HG02840 (cell line): ENCODE data around the gene BET1L.

Experiments used
- ATAC-seq: cut with Tn5 transposase; IDR thresholded peaks from one replicate; pipeline ENCODE4 v1.9.1; 2021; ENCODE audit warnings: mild to moderate bottlenecking, moderate library complexity, moderate number of reproducible peaks; ENCODE audit not compliant: unreplicated experiment, low FRiP score

BET1L gene

DNA sequence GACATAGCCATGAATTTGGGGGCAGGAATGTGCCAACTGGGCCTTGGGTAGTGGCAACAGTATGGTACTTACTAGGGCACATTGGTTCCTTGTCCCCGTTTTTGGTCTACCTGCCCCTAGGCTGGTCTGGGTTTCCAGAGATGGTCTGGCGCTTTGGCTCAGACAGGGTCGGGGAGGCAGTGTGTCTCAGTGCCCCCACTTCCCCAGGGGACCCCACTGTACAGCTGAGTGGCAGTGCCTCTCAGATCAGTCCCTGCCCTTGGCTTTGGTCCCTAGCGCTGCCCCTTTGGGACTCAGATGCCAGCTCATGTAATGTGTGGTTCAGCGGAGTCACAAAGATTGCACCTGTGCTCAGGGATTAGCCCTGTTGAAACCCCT is 3.6 kb upstream of the BET1L start:
- ATAC-seq = no peak

DNA sequence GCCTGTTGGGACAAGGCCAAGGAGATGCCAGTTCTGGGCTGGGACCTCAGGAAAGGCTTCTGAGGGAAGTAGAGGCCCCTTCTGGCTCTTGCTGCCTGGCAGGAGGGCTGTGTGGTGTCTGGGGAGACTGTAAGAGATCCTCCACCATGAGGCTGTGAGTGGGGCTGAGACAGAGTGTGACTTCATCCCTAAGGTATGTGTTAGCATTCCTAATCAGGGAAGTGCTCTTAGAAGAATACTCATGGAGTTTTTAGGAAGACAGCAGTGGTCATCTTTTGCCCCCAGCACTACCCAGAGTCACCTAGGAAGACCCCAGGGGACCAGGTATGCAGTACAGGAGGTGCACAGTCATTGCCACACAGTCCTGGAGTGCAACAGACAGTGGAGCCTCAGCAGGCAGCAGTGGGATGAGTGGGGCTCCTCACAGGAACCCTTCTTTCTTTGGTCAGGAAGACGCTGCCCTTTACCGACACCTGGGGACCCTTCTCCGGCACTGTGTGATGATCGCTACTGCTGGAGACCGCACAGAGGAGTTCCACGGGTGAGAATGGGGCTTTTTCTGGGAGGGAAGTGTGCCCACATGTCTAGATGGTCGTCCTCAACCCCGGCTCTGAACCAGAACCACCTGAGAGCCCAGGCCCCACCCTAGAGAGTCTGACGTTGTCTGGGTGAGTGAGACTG is 3.1 kb upstream of the BET1L start:
- ATAC-seq = no peak

DNA sequence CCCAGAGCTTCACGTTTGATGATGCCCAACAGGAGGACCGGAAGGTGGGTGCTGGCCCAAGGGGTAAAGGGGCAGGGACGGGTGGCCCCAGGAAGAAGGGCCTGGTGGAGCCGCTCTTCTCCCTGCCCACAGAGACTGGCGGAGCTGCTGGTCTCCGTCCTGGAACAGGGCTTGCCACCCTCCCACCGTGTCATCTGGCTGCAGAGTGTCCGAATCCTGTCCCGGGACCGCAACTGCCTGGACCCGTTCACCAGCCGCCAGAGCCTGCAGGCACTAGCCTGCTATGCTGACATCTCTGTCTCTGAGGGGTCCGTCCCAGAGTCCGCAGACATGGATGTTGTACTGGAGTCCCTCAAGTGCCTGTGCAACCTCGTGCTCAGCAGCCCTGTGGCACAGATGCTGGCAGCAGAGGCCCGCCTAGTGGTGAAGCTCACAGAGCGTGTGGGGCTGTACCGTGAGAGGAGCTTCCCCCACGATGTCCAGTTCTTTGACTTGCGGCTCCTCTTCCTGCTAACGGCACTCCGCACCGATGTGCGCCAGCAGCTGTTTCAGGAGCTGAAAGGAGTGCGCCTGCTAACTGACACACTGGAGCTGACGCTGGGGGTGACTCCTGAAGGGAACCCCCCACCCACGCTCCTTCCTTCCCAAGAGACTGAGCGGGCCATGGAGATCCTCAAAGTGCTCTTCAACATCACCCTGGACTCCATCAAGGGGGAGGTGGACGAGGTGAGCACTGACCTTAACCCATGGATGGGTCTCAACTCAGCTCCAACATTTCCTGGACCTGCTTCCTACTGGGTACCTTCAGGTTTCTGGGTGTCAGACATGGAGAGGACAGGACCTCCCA is 2.3 kb upstream of the BET1L start:
- ATAC-seq = no peak

DNA sequence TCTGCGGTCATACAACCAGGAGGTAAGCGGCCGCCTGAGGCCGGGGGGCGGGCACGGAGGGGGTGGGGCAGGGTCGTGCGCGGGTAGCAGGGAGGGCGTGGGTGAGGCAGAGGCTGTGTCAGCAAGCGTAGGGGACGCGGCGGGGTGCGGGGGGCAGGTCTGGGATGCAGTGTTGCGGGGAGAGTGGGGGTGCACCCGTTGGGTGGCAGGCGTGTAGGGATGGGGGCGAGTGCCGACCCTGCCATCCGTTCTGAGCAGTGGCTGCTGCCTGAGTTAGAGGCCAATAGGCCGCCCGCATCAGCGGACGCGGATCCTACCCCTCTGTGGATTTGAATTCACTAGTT is 1.7 kb upstream of the BET1L start:
- no peak for ATAC-seq

DNA sequence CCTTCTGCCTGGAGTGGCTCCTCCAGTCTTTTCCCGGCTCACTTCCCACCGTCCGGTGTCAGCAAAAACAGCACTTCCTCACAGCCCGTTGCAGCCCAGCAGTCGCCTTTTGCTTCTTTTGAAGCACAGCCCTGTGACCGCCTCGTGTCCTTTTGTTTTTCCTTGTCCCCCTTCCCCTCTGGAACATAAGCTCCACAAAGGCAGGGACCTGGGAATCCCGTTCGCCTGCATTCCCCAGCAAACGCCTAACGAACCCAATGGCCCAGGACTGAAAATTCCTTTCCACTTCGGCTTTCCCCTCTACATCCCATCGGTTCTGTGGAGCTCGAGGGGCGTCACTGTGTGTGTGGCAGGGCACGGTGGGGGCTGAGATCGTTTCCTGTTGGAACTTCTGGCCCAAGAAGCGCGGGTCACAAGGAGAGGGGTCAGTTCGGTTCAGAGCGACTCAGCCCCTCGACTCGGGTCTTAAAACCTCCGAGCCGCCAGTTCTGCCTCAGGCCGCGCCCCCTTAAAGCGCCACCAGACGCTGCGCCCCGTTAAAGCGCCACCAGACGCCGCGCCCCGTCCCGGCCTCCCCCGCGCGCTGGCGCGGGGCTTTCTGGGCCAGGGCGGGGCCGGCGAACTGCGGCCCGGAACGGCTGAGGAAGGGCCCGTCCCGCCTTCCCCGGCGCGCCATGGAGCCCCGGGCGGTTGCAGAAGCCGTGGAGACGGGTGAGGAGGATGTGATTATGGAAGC is 1.1 kb upstream of the BET1L start:
- ATAC-seq = no peak

DNA sequence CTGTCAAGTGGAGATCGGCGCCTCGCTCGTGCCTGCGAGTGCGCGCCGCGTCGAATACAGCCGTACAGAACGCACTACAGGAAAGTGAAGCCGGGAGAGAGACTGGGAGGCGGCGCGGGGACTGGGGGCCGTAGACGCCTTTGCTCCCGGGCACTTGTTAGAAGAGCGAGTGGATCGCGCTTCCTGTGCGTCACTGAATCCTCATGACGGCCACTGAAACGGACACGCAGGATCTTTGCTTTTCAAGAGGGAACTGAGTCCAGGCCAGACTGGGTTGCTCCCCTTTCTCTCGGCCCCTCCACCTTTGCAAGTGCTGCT is 623 bp upstream of the BET1L start:
- no peak for ATAC-seq

DNA sequence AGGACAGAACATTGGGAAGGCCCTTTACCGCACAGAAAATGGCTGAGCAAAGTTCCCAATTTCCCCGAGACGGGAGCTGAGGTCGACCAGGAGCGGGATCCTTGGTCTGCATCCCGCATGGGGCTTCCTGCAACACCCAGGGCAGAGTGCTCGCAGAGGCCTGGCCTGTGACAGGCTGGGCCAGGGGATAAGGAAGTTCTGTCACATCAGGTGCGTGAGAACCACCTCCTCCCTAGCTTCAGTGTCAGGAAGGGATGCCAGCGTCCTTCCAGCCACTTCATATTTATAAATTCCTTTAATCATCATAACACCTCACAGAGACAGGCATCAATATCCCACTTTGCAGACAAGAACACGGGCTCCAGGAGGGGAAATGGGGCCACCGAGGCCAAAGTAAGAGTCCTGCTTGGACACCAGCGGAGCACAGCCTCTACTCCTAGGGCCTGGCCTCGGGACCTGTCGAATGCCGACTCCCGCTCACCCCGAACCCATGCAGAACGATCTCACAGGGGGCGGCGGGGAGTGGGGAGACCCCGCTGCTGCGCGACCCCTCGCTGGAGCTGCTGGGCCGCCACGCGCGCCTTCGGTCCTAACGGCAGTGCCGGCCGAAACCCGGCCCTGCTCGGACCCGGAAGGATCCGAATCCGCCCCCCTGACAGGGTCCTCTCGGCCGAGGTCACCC is 532 bp downstream of the BET1L start:
- no peak for ATAC-seq

DNA sequence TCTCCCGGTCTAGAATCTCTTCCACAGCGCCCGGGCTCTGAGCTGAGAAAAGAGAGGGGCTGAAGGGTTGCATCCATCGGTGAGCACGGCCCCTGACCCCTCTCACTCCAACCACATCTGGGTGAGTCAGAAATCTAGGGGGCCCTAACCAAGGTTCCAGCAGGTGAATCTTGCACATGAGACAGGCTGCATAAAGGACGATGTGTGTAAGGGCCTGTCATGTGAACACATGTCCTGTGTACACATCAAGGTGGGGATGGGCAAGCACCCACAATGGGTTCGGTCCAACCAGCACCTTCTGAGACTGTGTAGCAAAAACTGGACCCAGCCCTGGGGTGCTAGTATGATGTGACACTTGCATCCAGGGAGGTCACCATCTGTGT is 1.2 kb downstream of the BET1L start:
- no peak for ATAC-seq

DNA sequence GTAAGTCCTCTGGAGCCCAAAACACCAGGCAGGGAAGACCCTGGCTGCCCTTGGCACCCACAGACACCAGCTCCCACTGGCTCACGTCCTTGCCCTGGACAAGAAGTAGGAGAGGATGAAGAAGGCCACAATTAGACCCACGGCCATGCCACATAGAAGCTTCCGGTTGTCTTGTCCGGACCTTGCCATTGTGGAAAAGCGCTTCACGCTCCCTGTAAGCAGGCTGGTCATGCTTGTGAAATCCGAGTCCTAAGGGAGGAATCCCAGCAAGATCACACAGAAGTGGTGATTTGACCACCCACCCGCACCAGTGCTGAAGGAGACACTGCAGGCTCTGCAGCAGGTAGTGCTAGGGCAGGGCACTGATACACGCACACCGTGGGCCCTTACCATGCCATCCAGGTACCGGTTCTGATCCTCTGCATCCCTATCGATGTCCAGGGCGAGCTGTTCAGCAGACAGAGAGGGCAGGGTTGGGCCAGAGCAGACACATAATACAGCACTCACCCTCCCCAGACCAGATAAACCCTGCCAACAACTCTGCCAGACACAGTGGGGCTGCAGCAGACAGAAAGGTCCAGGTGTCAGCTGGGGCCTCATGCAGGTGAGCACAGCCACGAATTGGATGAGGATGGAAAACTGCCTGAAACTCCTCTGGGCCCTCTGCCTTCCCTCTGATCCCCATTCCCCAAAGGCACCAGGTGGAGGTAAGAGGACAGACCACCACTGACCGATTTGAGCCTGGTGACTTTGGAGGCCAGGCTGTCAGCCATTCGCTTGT is 1.8 kb downstream of the BET1L start:
- no peak for ATAC-seq

DNA sequence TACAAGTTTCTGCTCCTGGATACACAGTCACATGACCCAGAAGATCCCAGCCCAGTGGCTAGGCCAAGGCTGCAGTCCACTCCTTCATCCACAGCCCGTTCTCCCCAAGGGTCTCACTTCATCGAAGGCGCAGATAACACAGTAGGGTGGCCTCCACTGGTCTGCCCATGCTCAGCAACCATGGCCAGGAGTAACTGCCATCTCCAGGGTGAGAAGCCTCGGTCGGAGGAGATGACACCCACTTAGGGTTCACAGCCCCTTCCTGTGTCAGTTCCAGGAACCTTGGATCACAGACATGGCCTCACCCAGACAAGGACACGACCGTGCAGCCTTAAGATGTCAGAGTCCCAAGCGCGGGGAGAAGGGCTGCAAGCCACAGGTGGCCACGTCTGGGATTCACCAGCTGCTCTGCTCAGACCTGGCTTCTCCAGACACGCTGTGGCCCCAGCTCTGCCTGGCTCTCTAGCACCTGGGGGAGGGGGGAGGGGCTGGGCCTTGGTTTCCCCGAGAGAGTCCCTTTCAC is 2.6 kb downstream of the BET1L start:
- no peak for ATAC-seq

DNA sequence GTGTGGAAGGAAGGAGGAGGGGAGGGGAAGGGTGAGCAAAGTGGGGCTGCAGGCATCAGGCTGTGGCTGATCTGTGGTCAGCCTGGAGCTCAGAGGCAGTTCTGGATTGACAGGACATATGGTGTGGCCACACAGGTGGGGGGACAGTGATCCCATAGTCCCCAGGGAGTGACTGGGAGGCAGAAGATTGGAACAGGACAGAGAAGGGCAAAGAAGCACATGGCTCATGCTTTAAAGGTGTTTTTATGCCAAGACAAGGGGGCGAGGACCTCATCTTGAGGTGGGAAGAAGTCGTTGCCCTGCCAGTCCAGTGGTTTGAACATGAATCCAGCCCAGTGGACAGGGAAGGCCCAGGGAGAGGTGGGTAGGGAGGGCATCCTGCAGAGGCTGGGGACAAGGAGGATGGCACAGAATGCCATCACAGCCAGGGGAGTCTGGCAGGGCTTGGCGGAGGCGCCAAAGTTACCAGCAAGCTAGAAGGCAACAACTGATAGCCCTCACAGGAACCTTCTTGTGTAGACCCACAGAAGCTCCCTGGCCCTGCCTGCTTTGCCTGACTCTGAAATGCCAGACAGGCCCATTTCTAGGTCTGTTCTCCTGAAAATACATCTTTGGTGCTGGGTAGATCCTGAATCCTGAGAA is 3.1 kb downstream of the BET1L start:
- ATAC-seq = no peak

DNA sequence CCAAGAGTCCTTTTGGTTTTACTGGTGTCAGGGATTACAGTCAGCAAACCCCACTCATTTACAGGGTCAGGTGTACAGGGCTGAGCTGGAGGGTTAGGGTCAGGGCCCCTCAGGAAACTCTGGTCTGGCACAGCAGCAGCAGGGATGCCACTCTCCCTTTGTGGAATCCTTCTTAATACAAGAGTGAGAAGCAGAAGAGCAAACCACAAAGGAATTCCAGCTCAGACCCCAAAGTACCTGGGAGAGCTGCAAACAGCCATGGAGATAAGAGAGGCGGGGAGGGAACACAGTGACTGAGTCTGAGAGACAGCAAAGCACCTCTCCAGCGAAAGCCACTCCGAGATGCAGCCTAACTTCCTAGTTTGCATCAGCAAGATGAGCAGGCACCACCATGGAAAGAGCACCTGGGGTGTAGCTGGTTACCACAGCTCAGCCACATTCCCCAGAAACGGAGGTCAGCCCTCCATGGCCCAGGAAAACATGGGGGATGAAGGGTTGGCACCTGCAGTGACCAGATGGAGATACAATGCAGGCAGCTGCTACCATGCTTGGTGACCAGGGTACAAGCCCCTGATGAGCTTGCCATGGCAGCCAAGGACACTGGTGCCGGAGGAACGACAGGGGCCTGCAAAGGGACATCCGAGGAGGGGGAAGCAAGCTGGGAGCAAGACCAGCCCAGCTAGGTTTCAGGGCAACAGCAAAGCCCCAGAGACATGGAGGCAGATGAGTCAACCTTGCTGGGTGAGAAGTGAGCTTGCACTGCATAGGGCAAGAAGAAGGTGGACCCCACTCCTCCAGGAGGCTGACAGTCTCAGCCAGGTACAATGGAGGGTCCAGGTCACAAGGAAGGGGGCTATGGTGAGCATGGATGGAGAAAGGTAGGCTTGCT is 3.9 kb downstream of the BET1L start:
- no peak for ATAC-seq

DNA sequence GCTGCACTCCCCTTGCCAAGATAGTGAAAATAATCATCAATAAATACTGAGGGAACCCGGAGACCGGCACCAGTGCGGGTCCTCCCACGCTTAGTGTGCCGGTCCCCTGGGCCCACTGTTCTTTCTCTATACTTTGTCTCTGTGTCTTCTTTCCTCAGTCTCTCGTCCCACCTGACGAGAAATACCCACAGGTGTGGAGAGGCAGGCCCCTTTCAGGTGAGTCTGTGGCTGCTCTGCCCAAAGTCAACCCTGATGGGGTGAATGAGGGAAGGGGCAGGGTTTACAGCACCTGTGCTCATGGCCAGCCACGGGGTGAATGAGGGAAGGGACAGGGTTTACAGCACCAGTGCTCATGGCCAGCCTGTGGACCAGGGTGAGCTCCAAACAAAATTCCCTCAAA is 4.7 kb downstream of the BET1L start:
- ATAC-seq = no peak

DNA sequence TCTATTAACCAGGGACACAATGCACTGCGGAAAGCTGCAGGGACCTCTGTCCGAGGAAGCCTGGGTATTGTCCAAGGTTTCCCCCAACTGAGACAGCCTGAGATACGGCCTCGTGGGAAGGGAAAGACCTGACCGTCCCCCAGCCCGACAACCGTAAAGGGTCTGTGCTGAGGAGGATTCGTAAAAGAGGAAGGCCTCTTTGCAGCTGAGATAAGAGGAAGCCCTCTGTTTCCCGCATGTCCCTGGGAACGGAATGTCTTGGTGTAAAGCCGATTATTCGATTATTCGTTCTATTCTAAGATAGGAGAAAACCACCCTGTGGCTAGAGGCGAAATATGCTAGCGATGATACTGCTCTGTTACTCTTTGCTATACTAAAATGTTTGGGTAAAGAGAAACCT is 5.2 kb downstream of the BET1L start:
- ATAC-seq = no peak

DNA sequence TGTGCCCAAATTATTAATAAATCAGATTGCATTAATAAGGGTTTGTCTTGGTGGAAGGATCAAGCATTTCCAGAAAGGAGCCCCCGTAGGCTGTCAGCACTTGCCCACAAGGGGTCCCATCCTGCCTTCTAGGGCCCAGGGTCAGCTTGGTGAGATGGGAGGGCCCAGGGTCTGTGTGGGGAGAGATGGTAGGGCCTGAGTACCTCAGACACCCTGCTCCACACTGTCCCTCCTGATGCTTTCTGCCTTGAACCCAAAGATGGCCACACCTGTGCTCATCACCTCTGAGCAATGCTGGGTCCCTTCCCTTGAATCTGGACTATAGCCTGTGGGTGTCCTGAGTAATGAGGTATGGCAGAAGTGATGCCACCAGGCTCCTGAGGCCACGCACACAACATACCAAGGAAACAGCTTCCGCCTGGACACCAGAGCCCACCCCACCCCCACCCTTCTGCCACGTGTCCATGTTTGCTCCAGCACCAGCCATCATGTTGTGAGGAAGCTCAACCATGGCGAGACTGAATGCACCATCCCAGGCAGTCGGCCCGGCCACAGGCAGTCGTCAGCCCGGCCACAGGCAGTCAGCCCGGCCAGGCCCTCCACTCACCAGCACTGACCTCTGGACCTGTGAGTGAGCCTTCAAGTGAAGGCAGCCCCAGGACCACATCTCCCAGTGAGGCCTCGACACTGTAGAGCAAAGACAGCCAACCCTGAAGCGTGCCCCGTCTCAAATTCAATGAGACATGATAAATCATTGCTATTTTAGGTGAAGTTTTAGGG is 6.8 kb downstream of the BET1L start:
- no peak for ATAC-seq

DNA sequence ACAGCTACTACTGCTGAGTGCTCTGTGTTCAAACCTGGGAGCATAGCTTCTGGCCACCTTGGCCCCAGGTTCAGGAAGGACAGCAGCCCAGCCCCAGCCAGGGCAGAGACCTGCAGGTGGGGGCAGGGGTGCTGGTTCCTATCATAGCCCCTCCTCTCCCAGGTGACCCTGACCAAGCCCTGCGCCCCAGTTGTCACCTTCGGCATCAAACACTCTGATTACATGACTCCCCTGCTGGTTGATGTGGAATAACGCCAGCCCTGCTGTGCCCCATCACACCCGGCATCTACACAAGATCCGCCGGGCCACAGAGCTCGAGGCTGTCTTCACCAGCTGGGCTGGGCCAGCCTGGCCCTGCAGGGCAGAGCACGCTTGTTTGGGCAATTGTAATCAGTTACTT is 7.4 kb downstream of the BET1L start:
- ATAC-seq = no peak

DNA sequence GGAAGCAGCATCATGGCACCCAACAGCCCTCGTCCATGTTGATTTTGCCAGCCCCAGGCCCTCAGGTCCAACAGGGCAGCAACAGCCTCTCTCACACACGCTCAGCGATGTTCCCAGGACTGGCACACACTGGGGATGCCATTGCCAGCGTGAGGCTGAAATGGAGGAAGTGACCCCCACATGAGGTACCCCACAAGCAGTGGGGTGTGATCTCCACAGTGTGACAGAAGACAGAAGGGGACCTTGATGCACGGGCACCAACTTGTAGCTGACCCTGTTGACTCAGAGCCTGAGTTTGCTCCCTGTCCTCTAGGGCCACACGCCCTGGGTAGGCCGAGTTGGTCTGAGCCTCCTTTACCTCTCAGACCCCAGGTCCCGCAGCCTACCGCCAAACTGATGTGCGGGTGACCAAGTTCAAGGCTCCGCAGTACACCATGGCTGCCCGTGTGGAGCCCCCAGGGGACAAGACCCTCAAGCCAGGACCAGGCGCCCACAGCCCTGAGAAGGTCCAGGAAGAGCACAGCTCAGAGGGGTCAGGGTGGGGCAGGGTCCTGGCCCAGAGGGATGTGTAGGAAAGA is 8.1 kb downstream of the BET1L start:
- no peak for ATAC-seq
